NCI-H1417 (cell line): ENCODE results near the gene DHX35.
A peak's percentile ranks its signal among the peaks of the same experiment; 100 is the strongest.

ENCODE experiments used
- DNase-seq, 3 experiments: peaks; one replicate each; lab custom pipeline; 2025; lab: John Stamatoyannopoulos, UW

Gene DHX35, protein sequence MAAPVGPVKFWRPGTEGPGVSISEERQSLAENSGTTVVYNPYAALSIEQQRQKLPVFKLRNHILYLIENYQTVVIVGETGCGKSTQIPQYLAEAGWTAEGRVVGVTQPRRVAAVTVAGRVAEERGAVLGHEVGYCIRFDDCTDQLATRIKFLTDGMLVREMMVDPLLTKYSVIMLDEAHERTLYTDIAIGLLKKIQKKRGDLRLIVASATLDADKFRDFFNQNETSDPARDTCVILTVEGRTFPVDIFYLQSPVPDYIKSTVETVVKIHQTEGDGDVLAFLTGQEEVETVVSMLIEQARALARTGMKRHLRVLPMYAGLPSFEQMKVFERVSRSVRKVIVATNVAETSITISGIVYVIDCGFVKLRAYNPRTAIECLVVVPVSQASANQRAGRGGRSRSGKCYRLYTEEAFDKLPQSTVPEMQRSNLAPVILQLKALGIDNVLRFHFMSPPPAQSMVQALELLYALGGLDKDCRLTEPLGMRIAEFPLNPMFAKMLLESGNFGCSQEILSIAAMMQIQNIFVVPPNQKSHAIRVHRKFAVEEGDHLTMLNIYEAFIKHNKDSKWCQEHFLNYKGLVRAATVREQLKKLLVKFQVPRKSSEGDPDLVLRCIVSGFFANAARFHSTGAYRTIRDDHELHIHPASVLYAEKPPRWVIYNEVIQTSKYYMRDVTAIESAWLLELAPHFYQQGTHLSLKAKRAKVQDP

DNA sequence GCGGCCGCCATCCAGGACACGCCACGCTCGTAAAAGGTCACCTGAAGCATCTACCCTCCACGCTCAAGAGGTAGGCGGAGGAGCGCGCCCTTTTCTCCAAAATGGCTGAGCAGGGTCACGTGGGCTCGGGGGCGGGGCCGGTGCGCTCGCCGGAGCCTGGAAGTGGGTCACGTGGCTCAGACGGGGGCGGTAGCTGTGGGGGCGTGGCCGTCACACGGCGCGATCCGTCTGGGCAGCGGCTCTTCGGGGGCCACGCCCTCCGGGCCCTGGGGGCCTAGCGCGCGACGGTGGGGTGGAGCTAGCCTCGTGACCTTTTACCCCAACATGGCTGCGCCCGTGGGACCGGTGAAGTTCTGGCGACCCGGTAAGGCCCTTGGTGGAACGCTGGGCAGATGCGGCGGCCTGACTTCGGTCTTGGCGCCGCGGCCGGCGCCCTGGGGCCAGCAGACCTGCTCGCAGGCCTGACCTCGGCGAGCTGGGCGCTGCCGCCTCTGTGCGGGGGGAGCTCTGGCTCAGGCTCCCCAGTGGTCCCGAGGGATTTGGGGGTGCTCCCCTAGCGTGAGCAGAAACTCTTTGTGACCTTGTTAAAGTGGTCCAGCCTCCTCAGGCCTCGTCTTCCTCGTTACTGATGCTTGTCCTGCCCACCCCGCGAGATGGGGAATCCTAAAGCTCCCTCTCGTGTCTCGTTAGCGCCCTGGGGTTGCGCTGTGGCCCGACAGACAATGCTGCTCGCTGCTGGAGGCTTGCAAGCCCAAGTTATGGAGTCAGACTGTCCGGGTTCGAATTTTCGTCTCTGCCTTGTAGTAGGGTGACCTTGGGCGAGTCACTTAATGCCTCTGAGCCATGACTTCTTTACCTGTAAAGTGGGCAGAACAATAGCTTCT is at the start of gene DHX35:
DHX35 (plus strand) TSS at position 301 of the 884 bp plus-strand sequence; CDS start at position 325, 24 bp downstream.
- DNase-seq, result peak; percentile 97 to 99 (median 98)

DNA sequence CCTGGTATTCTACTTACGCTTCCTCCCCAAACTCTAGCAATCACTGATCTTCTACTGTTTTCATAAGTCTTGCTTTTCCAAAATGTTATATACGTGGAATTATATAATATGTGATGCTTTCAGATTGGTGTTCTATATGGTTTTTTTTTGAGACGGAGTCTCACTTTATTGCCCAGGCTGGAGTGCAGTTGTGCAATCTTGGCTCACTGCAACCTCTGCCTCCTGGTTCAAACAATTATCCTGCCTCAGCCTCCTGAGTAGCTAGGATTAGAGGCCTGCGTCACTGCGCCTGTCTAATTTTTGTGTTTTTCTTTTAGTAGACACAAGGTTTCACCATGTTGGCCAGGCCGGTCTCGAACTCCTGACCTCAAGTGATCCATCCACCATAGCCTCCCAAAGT is 46.8 kb upstream of the DHX35 start:
- no peak for DNase-seq

DNA sequence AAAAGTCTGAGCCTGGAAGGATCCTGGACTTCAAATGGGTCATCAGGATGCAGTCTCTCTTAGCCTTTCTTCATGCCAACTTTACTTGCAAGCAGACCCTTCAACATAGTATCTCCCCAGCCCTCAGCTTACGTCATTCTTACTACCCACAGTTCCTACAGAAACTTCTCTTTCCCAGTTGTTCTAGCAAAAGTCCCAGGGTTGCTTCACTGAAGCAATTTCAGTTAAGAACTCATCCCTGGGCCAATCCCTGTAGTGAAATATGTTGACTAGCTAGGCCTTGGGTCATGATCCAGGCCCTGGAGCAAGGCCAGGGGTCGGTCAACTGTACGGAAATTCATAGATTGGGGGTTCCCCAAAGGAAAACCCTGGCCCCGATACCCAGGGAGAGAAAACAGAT is 44.5 kb upstream of the DHX35 start:
- DNase-seq, result no peak

DNA sequence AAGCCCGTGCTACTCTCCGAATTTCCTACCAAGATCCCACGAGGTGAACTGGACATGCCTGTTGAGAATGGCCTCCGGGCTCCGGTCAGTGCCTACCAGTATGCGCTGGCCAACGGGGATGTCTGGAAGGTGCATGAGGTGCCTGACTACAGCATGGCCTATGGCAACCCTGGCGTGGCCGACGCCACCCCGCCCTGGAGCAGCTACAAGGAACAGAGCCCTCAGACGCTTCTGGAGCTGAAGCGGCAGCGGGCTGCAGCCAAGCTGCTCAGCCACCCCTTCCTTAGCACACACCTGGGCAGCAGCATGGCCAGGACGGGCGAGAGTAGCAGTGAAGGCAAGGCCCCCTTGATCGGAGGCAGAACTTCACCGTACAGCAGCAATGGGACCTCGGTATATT is 44.0 kb upstream of the DHX35 start:
- no peak for DNase-seq

DNA sequence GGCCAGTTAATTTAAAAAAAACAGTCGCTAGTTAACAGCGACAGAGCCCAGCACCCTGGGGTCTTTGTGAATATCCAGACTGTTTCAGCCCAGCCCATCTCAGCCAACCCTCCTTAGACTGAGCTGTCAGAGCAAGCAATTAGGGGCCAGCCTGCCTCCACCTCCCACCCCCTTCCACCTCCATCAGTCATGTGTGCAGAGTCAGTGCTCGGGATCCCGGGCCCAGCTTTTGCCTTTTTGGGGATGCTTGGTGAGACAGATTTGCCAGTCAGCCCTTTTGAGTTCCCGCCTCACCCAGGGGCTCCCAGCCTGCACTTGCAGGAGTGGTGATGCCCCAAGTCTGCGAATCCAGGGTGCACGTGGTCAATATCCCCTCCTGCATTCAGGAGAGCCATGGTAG is 42.5 kb upstream of the DHX35 start:
- no peak for DNase-seq

DNA sequence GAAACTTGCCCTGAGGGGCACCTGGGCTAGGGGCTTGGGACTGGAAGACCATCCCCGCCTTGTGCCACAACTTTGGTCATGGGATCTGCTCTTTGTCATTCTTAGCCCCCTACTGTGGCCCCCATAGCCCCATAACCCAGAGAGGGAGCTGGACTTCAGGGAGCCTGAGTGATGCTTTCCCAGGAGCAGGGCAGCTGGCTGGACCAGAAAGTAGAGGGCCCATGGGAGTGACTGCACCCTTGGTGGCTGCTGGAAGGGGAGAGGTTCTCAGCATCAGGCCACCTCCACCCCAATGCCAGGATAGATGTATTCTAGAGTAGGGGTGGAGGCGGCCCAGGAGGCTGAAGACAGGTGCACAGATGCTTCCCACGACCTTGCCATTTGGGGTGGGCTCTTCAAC is 41.7 kb upstream of the DHX35 start:
- no peak for DNase-seq

DNA sequence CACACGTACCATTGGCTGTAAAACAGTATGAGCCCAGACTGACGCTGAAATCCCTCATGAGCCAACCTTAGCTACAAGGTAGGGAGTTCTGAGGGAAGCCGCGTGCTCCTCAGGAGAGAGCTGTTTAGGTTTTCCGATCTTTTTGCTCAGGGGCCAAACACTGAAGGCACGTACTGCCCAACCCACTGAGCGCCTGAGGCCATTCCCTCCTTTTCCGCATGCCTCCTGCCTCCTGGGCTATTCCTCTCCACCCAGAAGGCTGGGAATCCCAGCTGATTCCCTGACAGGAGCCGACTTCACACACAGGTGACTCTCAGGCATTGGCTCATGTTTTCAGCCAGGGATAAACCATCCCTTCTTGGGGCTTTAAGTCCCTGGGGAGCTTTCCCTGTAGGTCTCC is 41.3 kb upstream of the DHX35 start:
- DNase-seq, result no peak

DNA sequence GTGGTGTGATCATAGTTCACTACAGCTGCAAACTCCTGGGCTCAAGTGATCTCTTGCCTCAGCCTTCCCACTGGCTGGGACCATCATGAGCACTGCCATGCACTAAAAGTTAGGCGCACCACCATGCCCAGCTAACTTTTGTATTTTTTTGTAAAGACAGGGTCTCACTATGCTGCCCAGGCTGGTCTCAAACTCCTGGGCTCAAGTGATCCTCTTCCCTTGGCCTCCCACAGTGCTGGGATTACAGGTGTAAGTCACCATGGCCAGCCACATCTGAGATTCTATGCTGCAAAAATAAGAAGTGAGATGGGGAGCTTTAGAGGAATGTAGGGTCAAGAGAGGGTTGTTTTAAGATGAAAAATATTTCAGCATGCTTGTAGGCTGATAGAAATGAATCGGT is 37.4 kb upstream of the DHX35 start:
- DNase-seq, result no peak

DNA sequence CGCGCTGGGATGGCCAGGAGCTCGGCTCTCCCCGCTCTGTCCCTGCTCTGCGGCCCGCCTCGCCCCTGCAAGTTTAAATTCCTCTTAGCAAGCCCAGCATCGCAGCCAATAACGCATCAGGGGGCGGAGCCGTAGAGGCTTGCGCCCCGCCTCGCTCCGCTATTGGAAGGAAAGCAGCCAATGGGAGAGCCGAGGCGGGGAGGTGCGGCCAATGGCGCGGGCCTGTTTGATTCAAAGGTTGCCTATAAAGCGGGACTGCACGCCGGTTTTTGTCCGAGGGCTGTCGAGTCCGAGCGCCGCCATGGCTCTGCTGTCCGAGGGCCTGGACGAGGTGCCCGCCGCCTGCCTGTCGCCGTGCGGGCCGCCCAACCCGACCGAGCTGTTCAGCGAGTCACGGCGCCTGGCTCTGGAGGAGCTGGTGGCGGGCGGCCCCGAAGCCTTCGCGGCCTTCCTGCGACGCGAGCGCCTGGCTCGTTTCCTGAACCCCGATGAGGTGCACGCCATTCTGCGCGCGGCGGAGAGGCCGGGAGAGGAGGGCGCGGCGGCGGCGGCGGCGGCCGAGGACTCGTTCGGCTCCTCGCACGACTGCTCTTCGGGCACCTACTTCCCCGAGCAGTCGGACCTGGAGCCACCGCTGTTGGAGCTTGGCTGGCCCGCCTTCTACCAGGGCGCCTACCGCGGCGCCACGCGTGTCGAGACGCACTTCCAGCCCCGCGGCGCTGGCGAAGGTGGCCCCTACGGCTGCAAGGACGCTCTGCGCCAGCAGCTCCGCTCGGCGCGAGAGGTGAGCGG is 35.8 kb upstream of the DHX35 start, which contains the start of gene FAM83D:
FAM83D (plus strand) TSS at position 276 of the 792 bp plus-strand sequence; CDS start at position 302, 26 bp downstream.
- peak; percentile 95 to 98 (median 97) for DNase-seq

DNA sequence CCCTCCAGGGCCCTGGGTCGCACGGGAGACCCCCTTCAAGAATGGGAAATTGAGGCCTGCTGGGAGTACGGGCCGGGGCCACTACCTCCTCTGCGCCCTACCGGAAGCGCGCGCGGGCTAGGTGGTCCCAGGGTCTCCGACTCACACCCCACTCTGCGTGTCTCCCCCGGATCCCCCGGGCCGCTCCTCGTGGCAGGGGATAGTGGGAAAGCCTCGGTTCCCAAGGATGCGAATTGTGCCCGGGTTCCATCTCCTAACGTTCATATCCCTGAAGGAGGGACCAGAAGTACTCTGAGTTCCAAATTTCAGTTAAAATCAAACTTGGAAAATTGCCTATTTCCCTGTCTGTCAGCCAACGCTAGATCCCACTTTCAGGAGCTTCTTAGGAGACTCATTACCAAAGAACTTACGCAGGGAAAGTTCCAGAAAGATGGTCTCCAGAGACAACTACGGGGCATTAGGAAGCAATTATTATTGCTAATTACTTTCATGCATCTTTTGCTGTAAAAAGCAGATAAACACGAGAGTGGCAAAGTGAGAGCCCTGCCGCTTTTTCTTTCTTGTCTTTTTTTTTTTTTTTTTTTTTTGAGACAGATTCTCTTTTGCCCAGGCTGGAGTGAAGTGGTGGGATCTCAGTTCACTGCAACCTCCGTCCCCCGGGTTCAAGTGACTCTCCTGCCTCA is 35.1 kb upstream of the DHX35 start:
- peak in 1 of 3 experiments; percentile 54 for DNase-seq

DNA sequence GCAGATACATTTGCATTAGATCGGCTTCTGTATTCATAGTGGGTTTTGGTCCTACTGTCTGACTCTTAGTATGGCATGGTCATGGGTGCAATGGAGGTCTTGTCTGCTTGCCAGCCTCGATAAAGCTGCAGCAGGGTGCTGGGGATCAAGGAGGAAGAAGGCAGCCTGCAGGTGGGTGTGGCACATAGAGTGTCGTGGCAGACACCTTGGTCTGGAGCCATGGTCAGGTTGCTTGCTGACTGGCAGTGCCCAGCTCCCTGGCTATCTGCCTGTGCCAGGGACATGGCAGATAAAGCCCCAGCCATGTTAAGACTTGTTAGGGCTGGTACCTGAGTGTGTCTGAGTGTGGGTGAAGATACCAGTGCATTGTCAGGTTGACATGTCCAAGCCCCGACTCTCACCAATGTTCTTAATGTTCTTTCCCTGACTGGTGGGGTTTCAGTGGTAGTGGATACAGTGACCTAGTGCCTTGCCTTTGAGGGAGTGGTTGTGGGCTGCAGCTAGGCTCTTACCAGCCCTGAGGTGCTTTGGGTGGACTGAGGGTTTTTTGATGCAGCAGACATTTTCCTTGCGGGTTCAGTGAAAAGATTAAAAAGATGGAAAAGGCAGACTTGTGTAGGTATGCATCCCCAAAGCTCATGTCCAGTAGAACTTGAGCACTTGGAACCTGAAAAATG is 34.1 kb upstream of the DHX35 start:
- no peak for DNase-seq

DNA sequence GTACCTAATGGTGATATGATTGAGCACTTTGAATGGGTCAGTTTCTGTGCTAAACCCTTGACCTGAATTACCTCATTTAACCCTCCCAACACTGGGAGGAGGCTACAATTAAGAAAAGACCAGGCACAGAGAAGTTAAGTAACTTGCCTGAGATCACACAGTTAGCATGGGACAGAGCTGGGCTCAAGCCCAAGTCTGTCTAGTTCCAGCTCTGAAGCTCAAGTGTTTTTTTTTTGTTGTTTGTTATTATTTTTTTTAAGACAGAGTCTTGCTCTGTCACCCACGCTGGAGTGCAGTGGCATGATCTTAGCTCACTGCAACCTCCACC is 31.9 kb upstream of the DHX35 start:
- DNase-seq, result no peak

DNA sequence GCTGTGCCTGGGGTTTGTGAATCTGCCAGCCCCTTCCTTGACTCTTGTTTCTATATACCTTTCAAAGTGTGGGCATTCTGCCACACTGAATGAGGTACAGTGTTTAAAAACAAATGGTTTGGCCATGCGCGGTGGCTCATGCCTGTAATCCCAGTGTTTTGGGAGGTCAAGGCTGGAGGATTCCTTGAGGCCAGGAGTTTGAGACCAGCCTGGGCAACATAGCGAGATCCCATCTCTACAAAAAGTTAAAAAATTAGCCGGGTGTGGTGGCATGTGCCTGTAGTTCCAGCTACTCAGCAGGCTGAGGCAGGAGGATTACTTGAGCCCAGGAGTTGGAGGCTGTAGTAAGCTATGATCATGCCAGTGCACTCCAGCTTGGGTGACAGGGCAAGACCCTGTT is 30.2 kb upstream of the DHX35 start:
- DNase-seq, result no peak

DNA sequence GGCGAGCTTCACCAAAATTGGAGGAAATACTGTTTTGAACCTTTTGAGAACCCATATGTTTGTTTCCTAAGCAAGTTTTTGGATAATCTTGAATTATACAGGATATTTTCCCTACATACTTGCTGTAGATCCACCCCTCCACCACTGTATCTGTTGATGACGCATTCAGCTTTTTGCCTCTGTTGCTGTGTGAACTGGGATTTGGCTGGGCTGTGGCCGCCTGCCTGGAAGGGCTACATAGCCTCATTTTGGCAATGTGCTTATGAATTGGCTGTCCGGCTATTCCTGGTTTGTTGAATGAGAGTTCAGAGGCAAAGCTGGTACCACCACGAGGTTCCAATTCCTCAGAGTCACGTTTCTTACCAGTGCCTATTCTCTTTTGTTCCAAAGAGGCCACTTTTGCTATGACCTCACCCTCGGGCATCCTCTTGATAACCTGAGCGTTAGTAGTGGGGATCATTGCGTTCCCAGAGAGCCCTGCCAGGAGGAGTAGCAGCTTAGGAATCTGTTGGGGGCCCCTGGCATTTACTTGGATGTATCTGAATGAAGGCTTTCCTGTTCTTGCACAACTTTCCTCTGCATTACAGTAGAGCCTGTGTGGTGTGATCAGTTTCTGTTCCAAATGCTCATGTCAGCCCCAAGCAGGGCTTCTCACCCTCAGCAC is 29.6 kb upstream of the DHX35 start:
- no peak for DNase-seq

DNA sequence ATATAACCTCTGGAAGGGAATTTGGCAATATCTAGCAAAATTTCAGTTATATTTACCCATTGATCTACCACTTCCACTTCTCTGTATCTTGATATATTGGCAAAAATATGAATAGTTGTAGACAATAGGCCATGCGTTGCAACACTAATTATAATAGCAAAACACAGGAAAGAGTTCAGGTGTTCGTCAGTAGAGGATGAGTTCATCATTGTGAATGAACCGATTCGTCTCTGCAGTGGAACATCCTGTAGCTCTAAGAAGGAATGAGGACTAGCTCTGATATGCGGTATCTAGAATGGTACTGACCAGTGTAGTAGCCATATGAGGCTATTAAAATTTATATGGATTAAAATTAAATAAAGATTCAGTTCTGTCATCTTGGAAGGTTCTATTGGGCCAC is 27.6 kb upstream of the DHX35 start:
- DNase-seq, result no peak

DNA sequence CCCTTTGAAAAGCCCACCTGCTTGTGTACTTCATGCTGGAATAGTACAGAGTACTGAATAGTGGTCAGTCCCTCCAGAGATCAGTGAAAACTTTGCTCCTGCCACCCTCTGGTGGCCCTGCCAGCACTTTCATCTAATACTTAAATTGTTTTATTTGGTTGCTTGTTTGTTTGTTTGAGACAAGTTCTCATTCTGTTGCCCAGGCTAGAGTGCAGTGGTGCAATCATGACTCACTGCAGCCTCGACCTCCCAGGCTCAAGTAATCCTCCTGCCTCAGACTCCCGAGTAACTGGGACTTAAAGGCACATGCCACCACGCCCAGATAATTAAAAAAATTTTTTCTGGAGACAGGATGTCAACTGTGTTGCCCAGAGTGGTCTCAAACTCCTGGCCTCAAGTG is 26.9 kb upstream of the DHX35 start:
- no peak for DNase-seq

DNA sequence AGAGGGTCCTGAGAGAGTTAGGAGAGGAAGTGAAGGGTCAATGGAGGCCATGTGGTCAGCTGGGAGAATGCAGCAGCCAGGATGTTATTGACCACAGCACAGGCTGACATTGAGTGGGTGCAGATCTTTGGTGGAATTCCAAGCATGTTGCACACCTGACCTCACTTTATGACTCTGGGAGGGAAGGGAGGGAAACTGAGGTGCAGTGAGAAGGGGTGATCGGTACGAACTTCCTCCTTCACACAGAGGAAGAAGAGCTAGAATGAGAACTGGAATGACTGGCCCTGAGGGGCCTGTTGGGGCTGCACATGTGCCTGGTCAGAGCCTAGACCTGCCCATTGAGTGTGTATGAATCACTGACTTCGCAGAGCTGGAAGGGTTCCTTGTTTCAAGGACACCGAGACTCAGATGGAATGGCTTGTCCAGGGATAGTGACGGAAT is 26.2 kb upstream of the DHX35 start:
- no peak for DNase-seq

DNA sequence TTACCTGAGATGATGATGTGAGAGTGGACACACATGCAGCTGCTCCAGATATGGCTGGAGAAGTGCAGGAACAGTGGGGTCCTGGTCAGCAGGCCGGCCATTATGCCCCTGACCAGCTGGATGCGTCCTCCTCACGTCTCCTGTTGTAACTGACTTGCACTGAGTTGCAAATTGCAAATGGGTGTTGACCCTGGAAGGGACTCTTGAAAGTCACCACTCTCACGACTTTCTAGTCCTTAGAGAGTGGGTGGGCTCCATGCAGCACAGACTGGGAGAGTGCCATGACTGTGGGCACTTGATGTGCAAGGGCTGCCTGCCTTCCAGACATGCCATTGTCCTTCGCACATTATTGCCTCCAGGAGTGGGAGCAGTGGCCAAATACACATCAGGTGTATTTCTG is 25.1 kb upstream of the DHX35 start:
- DNase-seq, result no peak

DNA sequence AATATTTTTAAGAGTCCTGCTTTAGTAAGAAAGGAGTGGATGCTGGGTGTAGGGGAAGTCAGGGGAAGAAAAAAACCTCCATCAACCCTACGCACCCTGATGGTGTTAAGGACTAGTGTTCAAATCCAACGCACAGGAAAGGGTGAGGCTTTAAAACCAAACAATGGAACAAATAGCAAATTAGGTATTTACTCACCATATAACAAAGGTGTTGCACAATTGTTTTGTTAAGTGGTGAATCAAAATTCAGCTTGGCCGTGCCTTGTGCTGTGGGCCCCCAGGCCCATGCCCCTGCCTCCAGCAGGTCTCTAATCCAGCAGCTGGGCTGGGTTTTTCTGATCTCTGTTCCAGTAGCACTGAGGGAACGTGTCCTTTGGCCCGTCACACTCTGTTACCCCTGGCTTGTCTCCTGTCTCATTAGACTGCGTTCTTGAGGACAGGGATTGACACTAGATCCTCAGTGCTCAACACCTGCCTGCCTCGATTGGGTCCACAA is 24.1 kb upstream of the DHX35 start:
- peak in 1 of 3 experiments; percentile 84 for DNase-seq

DNA sequence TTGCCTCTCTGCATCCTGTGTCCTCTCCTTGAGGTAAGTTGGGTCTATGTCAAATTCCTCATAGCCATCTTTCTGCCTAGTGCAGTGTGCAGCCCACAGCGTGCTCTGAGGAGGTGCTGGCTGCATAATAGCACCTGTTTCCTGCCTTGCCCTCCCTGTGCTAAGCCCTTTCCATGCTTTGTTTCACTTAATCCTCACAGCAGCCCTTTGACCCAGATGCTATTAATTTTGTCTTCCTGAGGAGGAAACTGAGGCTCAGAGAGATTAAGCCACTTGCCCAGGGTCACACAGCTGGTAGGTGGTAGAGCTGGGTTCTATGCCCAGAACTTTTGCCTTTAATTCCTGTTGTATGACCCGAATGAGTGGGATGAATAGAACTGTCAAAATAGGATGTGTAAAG is 22.5 kb upstream of the DHX35 start:
- DNase-seq, result no peak
